HEK293T (cell line): ENCODE results near the gene EPHB2.

Experiments used
- BHLHE40 ChIP-seq: fragments of 450-650 bp; IDR thresholded peaks from 2 replicates; pipeline ENCODE4 v1.6.1; 2016; ENCODE audit warnings: mild to moderate bottlenecking, moderate library complexity, borderline replicate concordance
- ELF4 ChIP-seq: fragments of 450-650 bp; IDR thresholded peaks from 2 replicates; pipeline ENCODE4 v1.6.1; 2017; ENCODE audit warnings: antibody characterized with exemption
- FOXA1 ChIP-seq: fragments of 450-650 bp; IDR thresholded peaks from 2 replicates; pipeline ENCODE4 v1.6.1; 2016; ENCODE audit warnings: mild to moderate bottlenecking
- FOXK2 ChIP-seq: fragments of 450-650 bp; IDR thresholded peaks from 2 replicates; pipeline ENCODE4 v1.6.1; 2016; ENCODE audit warnings: mild to moderate bottlenecking
- FOXM1 ChIP-seq: fragments of 450-650 bp; IDR thresholded peaks from 2 replicates; pipeline ENCODE4 v1.6.1; 2017; ENCODE audit warnings: mild to moderate bottlenecking, borderline replicate concordance
- HDGF ChIP-seq: fragments of 450-650 bp; IDR thresholded peaks from 2 replicates; pipeline ENCODE4 v1.6.1; 2017; ENCODE audit warnings: antibody characterized with exemption, borderline replicate concordance
- TARDBP ChIP-seq: fragments of 450-650 bp; IDR thresholded peaks from 2 replicates; pipeline ENCODE4 v1.6.1; 2016

DNA sequence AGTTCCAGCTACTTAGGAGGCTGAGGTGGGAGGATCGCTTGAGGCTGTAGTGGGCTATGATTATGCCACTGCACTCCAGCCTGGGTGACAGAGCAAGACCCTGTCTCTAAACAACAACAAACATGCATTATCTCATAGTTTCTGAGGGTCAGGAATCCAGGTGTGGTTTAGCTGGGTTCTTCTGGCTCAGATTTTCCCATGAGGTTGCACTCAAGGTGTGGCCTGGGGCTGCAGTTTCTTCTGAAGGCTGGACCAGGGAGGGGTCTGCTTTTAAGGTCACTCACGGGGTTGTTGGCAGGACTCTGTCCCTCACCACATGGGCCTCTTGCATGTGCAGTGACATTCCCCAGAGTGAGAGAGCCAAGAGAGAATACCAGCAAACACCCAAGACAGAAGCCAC lies 77.0 kb downstream of the EPHB2 start:
- TF ChIP-seq TARDBP (no peak), FOXA1 (no peak), FOXM1 (no peak), HDGF (no peak), ELF4 (no peak), BHLHE40 (no peak), FOXK2 (no peak)
